Fibroblast of mammary gland (primary cell): ENCODE data around the gene DNAH12.

ENCODE experiments used
- DNase-seq: peaks from one replicate; pipeline ENCODE4 v3.0.0-alpha.2; 2010; ENCODE audit warnings: low read depth
- H3K4me3 ChIP-seq: 2 replicates; pipeline ENCODE4 v1.5.1; 2011; ENCODE audit warnings: low read depth, mild to moderate bottlenecking, low read length, moderate library complexity; ENCODE audit not compliant: control insufficient read depth
- CTCF ChIP-seq: conservative IDR thresholded peaks from 2 replicates; pipeline ENCODE4 v1.5.1; 2011; ENCODE audit warnings: low read depth, low read length, inconsistent platforms; ENCODE audit not compliant: control insufficient read depth, insufficient read depth

DNAH12 gene

GRCh38 chr3:57274845-57275244 is 269.3 kb downstream of the DNAH12 start:
- H3K4me3 ChIP-seq, result no peak overlapping the region
- TF ChIP-seq CTCF, result no peak
- DNase-seq, result no peak

GRCh38 chr3:57268416-57268815 is 275.7 kb downstream of the DNAH12 start:
- H3K4me3 ChIP-seq, result no peak overlapping the region
- TF ChIP-seq CTCF, result no peak
- peak; percentile 26 for DNase-seq

GRCh38 chr3:57261929-57262328 is 282.2 kb downstream of the DNAH12 start:
- no peak for TF ChIP-seq CTCF
- no peak overlapping the region for H3K4me3 ChIP-seq
- DNase-seq, result no peak

GRCh38 chr3:57261119-57261518 is 283.0 kb downstream of the DNAH12 start:
- no peak for TF ChIP-seq CTCF
- H3K4me3 ChIP-seq, result no peak overlapping the region
- DNase-seq, result no peak

- no peak overlapping the region for H3K4me3 ChIP-seq
- no peak for TF ChIP-seq CTCF
- no peak for DNase-seq
Observed at GRCh38 chr3:57257678-57258077, 286.5 kb downstream of the DNAH12 start.

- H3K4me3 ChIP-seq, result no peak overlapping the region
- TF ChIP-seq CTCF, result no peak
- DNase-seq, result no peak
Observed at GRCh38 chr3:57256844-57257243, 287.3 kb downstream of the DNAH12 start.

- DNase-seq, result peak; percentile 1
- no peak for TF ChIP-seq CTCF
- no peak overlapping the region for H3K4me3 ChIP-seq
Observed at GRCh38 chr3:57252404-57252803, 291.7 kb downstream of the DNAH12 start.
